ENCODE measurements around the gene MCC. TPM values are rescaled to one million over a fixed set of nuclear protein-coding genes. Genes with fewer than 3 reads are reported as not detected.

MCC gene
- total RNA-seq, 1 donor from 2014 or later: 3.5 TPM

DNA sequence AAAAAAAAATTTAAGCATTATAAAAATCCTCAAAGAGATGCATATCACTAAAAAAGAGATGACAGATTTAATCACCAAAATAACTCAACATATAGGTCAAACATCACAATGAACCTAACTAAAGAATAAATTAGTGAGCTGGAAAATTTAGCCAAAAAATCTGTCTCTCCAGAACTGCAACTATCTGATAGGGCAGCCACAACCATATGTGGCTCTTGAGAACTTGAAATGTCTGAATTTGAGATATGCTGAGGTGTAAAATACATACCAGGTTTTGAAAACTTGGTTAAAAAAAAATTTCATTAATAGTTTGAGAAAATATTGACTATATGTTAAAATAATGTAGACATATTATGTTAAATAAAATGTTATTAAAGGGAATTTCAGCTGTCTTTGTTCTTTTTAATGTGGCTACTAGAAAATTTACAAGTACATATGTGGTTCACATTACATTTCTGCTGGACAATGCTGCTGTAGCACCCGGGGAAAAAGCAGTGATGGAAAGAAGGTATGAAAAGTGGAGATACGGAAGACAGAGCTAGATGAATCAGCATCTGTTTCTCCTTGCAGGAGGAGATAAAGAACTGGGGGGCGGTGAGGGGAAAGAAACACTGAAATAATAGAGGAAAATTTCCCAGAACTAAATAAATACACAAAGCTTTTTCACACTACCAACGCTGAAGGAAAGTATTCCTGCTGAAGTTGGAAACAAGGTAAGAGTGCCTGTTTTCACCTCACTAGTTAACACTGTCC lies 445.6 kb downstream of the MCC start:
- intact Hi-C loops (cut with micrococcal nuclease): loop anchor here (1.0 kb wide), 1 partner anchor 288 kb away; no protein-coding TSS in a partner anchor

DNA sequence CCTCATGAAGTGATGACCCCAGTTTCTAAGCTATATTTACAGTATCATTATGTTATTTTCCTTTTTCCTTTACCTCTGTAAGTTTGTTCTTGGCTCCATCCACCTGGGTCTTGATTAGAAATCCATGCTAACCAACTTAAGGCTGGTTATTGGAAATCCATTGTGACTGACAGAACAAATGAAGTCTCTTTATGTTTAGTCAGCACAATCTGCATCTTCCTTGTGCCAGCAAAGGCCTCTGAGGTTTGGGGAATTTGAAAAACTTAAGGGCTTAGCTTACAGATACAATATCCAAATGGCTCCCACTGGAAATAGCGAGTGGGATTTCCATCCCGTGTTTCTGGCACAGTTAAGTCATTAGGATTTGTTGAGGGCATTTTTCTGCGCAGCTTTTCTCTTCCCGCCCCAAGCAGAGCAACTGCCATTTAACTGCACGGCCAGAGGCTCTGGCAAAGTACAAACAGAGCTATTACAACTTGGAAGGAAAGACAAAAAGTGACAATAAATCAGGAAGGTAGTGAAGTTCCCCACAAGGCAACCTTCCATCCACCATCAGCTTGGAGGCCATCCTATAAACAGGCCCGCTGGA lies 447.5 kb downstream of the MCC start:
- intact Hi-C loops (cut with micrococcal nuclease): loop anchor here (1.0 kb wide), 1 partner anchor 45 kb away; no protein-coding TSS in a partner anchor

DNA sequence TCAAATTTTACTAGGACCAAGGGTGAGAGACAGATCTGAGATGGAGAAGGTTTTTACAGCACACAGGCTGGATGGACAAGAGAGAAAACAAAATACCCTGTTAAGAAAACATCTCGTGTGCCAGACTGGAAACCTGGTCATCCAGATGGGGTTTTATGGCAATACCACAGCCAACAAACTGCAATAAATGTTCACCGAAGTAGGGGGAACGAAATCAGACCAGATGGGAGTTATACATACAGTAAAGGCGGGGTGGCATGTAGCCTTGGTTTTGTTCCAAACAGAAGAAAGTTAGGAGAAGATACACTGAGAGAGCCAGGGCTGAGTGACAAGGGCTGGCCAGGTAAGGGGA lies 448.3 kb downstream of the MCC start:
- intact Hi-C loops (cut with micrococcal nuclease): no loop called here

DNA sequence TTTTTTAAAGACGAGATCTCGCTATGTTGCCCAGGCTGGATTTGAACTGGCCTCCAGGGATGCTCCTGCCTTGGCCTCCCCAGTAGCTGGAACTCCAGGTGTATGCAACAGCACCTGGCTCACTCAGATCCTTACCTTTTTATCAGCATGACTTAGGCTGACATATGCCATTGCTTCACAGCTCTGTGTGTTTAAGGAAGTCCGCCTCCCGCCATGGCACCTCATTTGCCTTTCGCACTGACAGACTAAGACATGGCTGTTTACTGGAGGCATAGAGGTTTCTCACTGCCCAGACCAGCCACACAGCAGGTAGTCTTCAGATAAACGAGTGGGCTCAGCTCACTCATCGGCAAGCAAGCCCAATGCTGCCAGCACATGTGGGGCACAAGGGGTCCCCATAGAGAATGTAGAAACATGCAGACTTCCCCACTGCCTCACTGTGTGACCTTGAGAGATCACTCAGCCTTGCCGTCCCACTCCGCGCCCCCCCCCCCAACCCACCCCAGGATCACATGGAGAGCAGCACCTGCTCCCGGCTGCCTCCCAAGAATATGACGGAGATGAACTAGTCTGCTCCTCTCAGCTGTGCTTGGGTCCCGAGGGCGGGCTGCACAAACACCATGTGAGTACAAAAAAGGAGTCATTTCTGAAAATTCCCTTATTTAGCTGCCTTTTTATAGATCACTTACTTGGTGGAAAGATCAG lies 448.9 kb downstream of the MCC start:
- intact Hi-C loops (cut with micrococcal nuclease): no loop called here

DNA sequence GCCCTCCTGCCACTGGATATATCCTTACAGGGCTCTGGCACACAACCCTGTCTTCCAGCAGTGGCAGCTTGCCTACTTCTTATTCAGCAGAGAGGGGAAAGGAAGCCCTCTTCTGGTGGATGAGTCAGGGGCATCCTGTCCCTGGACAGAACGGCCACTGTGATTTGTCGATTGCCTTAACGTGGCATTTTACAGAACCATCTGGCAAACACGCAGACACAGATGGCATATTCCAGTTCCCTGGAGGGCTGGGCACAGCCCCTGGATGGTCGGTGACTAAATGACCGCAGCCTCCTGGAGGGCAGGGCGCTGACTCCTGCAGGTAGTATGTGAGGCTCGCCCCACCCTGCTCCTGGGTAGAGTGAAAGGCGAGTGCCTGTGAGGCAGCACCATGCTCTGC lies 449.5 kb downstream of the MCC start:
- intact Hi-C loops (cut with micrococcal nuclease): no loop called here

DNA sequence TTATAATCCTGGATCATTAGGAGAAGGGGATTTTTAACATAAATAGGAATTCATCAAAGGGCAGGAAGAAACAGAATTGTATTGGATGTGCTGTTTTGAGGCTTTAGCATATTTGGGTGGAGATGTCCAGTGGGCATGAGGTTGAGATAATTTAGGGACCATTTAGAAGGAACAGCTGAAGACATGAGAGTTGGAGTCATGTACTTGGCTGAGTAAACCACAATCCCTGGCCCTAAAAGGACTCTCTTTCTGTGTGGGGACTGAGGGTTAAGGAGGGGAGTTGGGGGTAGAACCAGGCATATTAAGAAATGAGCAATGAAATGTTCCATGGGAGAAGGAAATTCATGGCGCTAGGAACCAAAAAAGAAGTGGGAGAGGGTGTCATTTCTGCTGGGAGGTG lies 450.1 kb downstream of the MCC start:
- intact Hi-C loops (cut with micrococcal nuclease): no loop called here

DNA sequence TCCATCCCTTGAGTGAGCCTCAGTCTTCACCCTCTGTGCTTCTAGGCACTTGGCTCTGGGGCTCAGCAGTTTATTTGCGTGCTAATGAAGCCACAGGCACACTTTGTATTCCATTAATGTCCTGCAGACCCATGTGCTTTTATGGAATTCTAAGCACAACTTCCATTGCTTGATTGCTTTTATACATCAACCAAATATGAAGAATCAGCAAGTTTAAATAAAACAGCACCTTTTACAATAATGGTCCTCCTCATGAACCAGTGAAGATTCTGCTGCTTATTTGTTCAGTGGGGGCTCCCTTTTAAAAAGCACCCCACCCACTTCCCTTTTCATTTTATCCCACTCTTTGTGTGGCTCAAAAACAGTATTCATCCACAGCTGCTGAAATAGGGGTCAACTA lies 451.4 kb downstream of the MCC start:
- intact Hi-C loops (cut with micrococcal nuclease): no loop called here

DNA sequence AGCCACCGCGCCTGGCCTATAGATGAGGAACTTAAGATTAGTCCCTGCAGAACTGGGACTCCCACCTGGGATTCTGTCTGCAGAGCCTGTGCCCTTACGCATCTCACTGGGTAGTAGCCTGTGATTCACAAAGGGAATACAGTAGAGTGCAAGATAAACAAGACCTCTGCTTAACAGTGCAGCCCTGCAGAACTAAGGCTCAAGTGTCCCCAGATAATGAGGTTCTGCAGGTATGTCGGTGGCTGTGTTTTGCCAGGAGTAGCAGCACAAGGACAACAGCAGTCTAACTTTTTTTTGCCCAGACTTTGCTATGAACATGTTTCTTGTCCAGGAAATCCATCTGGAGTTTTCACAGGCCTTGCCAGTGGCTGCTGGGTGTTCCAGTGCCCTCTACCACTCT lies 451.9 kb downstream of the MCC start:
- intact Hi-C loops (cut with micrococcal nuclease): no loop called here

DNA sequence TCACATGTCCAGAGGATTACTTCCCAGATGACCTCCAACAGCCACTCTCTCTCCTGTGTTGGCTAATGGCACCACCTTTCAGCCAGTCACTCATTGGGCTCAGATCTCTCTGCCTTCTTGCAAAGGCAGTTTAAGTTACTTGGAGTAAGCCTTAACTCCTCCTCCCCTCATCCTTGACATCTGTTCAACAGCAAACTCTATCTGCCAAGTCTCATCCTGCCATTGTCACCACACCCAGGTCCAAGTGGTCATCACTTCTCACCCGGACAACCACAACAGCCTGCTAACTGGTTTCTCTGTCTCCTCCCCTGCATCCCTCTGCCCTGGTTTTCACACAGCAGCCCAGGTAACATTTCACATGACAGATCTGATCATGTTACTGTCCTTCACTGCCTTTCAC lies 453.2 kb downstream of the MCC start:
- intact Hi-C loops (cut with micrococcal nuclease): no loop called here

DNA sequence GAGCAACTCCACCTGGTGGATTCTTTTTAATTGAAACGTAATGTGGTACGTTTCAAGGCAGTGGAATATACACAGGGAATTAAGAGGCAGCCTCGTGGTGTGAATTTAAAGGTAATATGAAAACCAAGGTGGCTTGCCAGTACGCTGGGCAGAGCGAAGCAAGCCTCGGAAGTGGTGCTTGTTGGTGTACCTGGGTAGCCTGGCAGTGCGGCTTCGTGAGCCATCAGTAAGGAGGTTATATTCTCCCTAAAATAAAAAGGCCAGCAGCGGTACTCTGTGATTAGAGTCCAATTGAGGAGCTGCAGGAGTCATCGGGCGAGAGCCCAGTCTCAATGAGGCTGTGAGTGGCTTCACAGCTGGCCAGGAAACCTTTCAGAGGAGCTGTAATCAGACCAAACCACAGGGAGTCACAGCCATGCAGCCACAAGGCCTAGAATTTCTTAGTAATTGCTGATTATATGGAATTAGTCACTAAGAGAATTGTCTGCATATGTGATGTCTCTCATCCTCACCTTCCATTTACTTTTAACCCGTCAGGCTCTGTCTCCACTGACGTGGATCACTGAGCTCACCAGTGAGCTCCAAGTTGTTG lies 454.0 kb downstream of the MCC start:
- intact Hi-C loops (cut with micrococcal nuclease): no loop called here

DNA sequence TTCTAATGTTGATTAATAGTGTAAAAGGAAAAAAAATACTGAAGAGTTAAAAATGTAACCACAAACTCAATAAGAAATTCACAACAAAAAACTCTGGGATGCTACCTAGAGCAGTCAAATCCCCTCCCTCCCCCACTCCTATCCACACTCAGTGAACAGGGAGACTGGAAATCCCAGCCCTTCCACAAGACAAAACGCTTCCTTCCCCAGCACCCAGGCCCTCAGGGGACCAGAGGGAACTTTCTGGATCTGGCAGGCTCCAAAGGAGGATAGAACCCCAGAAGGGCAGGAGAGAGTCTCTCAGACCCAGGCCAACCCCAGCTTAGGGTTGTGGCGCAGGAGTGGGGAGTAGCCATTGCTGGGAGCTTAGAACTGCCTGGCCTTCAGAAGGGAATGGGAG lies 456.7 kb downstream of the MCC start:
- intact Hi-C loops (cut with micrococcal nuclease): no loop called here

DNA sequence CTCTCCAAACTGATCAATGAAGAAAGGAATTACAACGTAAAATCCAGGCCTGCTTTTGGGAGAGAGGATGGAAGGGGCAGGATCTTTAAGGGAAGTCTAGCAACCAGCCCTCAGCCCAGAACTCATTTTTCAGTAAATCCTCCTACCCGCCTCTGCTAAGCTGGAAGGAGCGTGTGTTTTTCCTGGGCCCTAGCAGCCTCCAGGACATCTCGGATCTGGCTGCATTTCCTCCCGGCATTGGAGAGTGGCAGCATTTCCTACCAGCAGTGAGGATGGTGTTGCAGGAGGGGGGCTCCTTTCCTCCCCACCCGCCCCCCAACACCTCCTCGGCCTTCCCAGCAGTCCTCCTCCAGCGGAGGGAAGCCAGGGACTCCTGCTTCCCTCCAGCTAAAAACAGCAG lies 457.1 kb downstream of the MCC start:
- intact Hi-C loops (cut with micrococcal nuclease): no loop called here

DNA sequence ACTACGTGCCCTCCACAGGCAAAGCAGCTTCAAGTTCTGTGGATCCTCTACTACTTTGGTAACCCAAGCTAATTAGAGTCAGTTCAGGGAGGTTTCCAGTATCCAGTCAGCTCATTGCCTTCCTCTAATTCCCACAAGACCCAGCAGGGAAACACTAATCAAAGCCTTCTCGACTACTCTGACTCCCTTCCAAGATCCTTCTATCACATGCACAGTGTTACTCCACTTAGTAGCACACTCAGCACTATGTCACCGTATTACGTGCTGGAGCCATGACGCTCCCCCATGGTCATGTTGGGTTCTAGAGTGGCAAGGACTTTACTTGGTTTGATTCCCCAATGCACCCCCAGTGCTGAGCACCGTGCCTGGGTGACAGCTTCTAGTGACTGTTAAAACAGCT lies 458.6 kb downstream of the MCC start:
- intact Hi-C loops (cut with micrococcal nuclease): no loop called here

DNA sequence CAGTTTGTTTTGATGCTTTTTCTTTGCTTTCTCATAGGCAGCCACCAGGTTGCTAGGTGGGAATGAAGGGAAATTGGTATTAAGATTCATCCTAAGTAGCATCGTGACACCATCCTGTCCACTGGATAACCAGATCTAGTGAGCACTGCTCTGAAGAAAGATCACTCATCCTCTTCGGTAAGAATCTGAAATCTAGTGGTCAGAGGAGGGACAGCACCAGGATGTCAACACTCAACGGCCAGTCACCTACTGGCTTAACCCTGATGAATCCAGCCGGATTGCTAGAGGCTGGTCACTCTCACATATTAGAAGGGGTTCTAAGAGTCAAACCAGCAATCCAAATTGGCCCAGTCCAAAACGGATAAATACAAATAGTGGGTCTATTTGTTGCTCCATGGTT lies 460.8 kb downstream of the MCC start:
- intact Hi-C loops (cut with micrococcal nuclease): no loop called here

DNA sequence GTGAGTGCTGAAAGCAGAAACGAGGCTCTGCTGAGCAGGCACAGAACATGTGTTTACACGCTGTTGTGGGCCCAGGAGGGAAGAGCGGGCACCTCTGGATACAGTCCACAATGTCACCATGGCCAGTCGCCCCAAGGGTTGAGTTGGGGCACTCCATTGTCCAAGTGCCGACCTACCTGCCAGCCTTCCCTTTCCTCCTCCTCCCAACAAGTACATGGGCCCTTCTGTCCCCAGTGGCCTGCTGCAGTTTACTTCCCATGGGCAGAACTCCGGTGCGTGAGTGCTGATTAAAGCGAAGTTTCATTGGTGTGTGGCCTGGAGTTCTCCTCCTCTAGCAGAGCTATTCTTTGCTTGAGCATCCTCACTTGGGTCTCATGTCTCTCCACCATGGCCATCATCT lies 461.2 kb downstream of the MCC start:
- intact Hi-C loops (cut with micrococcal nuclease): no loop called here

DNA sequence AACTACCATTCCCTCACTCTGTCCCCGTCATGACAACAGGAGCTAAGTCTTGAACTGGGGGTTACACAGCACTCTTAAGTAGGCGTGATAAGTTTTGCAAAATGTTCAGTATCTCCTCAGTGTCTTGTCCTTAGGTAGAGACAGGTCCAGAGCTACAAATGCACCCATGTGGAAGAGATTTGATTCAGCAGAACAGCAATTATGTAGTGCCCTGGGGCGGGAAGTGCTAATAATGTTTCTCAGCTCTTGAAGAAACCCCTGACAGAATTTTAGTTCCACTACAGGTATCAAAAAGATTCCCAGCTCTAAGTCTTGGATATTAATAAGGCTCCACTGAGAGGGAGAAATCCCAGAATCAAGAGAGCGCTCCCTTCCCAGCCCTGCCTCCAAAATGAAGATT lies 462.0 kb downstream of the MCC start:
- intact Hi-C loops (cut with micrococcal nuclease): no loop called here

DNA sequence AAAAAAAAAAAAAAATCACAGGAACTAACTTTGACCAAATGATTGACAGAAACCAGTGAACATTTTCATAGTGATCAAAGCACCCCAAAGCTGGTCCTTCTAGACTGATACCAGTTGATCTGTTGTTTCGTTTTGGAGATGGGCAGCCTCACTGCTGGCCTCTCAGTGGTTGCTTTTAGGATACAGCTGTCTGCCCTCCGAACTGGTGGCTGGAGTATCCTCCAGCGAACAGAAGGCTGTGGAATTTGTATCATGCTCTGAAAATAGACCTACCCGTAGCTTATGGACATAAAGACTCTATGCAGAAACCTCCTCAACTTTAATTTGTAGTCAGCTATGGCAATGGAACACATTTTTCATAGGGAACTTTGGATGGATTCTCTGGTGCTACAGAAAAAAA lies 462.7 kb downstream of the MCC start:
- intact Hi-C loops (cut with micrococcal nuclease): loop anchor here (1.0 kb wide), 1 partner anchor 148 kb away; no protein-coding TSS in a partner anchor

DNA sequence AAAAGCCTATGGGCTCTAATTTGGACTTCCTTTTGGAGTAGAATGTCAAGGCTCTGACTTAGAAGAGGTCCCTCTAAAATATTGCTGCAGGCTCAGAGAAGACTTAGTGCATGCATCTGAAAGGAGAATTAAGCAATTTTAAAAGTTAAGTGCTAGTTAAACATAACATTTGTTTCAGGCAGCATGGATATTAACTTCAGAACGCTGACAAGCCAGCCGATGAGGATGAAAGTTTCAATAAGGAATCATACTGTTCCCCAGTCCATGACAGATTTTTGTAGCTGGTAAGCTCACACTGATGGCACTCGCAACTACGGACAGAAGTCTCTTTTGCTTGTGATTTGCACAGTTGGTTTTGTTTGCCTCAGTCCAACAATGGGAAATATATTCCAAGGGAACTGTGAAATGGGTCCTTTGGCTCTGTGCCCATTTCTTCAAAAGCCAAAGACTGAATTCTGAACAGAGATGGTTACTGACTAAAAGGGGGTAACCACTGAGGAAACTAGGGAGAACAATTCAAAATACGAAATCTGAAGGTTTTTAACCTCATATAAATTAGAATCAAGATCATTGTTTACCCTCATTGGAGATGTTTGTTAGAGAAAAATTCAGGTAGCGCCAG lies 464.1 kb downstream of the MCC start:
- intact Hi-C loops (cut with micrococcal nuclease): no loop called here

DNA sequence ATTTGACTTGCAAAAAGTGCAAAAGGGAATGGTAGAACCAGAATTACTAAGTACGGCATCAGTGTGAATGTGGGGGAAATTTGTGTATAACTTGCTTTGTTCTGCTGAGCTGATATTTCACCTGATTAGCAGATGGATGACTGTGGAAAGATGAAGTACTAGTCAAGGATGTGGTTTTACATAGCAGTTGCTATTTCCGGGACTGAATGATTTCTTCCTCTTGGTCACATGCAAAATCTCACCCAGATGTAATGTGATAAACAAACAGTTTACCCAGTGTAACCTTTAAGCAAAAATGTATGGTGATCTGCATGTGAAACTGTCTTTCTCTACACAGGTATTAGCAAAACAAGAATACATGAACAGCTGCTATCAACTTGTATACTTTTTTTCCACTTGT lies 465.6 kb downstream of the MCC start:
- intact Hi-C loops (cut with micrococcal nuclease): loop anchor here (1.0 to 2.0 kb wide), 6 partner anchors 26 to 491 kb away; partner anchors contain the start of genes DCP2, SRP19 and YTHDC2

DNA sequence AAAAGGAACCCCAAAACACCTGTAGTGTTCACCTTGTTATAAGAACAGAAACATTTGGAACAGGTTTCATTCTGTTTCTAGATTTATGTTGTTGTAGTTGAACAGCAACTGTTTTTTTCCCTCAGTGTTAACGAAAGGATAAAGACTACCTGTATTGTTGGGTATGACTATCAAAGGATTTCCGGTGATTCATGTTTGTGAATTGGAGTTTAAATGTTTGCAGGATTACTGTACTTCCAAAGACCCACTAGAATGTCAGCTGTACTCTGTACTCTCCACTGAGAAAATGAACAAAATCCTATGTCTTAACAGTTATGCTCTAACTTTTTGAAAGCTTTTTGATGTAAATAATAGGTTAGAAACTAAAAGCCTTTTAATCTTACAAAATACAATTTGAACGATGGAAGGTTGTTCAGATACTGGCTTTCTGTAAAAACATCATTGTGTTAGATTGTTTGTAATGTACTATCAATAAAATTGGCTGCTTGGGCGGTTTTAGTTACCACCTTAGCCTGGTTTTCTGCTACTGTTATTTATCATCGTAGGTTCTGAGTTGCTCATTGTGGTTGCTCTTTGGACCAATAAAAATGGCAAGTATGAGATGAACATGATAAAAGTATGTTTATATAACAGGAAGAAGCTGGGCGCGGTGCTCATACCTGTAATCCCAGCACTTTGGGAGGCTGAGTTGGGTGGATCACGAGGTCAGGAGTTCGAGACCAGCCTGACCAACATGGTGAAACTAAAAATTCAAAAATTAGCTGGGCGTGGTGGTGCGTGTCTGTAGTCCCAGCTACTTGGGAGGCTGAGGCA lies 467.6 kb downstream of the MCC start:
- intact Hi-C loops (cut with micrococcal nuclease): loop anchor here (1.0 to 2.0 kb wide), 3 partner anchors 98 to 313 kb away; partner anchors contain the start of gene REEP5
